Gastroesophageal sphincter (tissue), 3 donors: ENCODE measurements around the gene FNDC7.

ENCODE experiments used
- CTCF ChIP-seq, 4 experiments: fragments of 200-600 bp in 2 of 4; fragments of 450-650 bp in 2 of 4; sonication (generic) in 1 of 4; IDR thresholded peaks; one replicate each; pipeline ENCODE4 v1.5.1; 2017 to 2019; ENCODE audit warnings: antibody characterized with exemption in 4 of 4, mild to moderate bottlenecking in 2 of 4, moderate library complexity in 2 of 4
- POLR2A ChIP-seq, 2 donors: fragments of 450-650 bp; IDR thresholded peaks; one replicate each; pipeline ENCODE4 v1.6.1; 2017; ENCODE audit warnings: antibody characterized with exemption in 2 of 2, mild to moderate bottlenecking in 2 of 2, moderate library complexity in 1 of 2

- TF ChIP-seq POLR2A (IDR thresholded peaks at IDR 0.05) (no peak), CTCF (IDR thresholded peaks at IDR 0.05) (no peak)
These were observed 68.3 kb downstream of the FNDC7 start for GRCh38 chr1:108780937-108781574.
